OCI-M1 (cell line): ENCODE data around the gene PRKCE.

Experiments used
- DNase-seq: peaks from one replicate; lab custom pipeline; 2025; lab: John Stamatoyannopoulos, UW

The PRKCE gene

GRCh38 chr2:45964223-45964841 lies 312.9 kb downstream of the PRKCE start:
- no peak for DNase-seq

GRCh38 chr2:45964906-45965305 lies 313.4 kb downstream of the PRKCE start:
- no peak for DNase-seq

DNA sequence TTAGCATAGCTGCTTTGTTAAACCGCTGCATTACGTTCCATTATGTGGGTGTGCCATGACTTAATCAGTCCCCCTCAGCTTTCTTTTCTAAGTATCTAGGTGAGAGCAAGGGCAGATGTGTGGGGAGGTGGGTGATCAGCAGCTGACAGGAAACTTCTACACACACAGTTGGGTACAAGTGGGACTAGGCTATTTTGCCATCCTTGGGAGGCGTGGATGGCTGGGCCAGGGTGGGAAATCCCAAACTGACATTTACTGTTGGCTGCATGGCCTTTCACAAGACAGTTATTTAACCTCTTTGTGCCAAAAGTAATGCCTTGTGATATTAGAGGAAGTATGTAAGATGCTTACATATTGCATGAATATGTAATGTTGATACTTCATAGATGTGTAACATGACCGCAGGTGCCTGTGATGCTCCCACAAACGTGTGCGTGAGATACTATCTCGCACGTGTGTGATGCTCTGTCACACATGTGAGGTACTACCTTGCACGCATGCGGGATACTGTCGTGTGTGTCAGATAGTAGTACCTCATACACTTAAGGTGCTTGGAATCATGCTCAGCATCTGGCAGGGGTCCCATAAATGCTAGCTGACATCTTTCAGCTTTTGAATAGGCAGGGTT lies 314.5 kb downstream of the PRKCE start:
- DNase-seq = no peak

DNA sequence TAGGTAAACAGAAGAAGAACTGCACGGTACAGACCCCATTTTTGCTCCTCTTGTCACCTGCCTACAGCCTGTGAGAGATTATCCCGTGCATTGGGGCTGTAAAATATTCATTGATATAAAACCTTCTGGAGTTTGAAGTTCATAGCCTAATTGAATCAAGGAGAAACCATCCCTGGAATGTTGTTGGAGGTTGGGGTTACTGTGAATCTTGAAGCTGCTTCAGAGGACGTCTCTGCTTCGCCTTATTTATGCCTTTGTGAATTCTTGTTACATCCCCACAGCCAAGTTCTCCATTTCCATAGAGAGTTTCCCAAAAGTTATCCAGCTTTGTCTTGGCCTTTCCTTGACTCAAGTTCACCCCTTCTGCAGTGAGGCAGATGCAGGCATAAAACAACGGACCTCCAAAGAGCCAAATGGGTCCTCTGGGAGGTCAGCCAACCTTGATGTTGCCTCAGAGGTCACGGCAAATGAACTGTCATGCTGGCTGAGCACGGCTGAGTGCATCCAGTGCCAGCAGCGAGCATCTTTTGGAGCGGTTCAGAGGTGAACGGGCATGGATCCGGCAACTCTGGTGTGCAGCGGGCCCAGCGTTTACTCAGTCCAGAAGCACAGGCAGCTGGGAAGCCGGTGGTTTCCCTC lies 317.6 kb downstream of the PRKCE start:
- DNase-seq = no peak

DNA sequence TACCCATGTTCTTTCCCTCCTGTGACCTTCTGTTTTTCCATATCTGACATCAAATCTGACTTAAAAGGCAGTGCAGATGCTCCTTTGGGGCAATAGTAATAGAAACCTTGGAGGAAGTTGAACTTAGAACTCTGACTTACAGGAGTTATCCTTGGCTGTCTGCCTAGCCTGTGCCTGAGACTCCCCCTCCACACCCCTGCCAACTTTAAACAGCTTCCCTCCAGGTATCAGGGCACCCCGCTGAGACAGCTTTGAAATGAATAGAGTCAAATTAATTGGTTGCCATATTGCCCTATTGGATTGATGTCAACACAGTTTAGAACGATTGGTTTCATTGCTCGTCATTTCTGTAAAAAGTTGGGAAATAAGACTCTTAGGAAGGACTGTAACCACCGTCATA lies 322.0 kb downstream of the PRKCE start:
- DNase-seq = no peak

DNA sequence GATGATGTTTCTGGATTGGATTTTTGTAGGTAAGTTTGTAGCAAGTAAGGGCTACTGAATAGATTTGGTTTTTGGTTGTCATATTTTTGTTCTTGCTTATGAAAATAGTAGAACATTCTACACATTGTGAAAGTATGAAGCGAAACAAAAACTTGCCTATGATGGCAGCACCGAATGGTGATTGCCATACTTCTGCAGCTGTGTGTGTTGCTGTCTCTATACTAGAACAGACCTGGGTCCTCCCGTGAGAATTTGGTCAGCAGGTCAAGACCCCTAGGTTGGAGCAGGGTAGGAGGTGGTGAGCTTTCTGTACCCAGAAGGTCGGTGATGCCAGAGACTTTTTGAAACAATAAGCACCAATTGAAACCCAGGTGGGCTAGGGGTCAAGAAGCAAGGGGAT lies 322.6 kb downstream of the PRKCE start:
- no peak for DNase-seq

GRCh38 chr2:45974762-45975408 lies 323.4 kb downstream of the PRKCE start:
- no peak for DNase-seq

- no peak for DNase-seq
These were observed 324.5 kb downstream of the PRKCE start for GRCh38 chr2:45975752-45976517.

DNA sequence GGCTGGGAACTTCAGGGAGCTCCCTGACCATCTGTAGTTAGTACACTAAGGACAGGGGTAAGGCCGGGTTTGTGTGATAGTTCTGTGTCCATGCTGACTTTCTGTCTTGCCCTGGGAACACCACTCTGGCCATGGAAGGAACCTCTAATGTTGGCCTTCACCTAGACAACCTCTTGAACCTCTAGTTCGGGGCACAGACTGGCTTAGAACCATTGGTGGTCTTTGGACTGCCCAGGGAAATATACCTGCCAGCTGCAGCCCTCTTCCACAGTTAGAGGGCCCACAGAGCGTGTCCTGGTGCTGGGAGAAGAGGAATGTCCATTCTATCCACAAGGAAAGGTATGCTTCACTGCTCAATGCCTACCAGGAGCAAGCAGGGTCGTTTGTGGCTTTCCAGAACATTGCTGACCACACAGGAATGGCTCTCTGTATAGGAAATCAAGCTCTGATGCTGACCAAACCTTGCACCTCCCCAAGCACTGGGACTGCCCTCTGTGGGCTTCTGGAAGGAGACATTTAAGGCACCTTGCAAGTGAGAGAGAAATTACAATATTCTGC lies 326.9 kb downstream of the PRKCE start:
- DNase-seq = no peak

- DNase-seq = no peak
These were observed 327.6 kb downstream of the PRKCE start for GRCh38 chr2:45979065-45979464.

- DNase-seq = no peak
These were observed 328.8 kb downstream of the PRKCE start for GRCh38 chr2:45980161-45980865.

GRCh38 chr2:45981384-45981930 lies 330.0 kb downstream of the PRKCE start:
- DNase-seq = no peak

GRCh38 chr2:45982096-45982495 lies 330.6 kb downstream of the PRKCE start:
- DNase-seq = no peak

GRCh38 chr2:45983213-45983612 lies 331.7 kb downstream of the PRKCE start:
- no peak for DNase-seq

DNA sequence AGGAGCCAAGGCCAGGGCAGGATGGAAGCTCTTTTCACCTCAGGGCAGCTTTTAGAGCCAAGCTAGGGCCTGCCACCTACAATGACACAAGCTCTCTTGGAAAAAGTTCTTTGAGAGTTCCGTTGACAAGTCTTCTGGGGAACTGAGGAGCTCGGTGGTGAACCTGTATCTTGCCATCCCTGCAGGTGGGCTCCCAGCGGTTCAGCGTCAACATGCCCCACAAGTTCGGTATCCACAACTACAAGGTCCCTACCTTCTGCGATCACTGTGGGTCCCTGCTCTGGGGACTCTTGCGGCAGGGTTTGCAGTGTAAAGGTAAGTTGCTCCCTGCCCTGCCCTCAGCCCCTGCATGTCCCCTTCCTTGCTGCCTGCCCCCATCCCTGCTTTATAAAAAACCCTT lies 332.9 kb downstream of the PRKCE start:
- DNase-seq = no peak

DNA sequence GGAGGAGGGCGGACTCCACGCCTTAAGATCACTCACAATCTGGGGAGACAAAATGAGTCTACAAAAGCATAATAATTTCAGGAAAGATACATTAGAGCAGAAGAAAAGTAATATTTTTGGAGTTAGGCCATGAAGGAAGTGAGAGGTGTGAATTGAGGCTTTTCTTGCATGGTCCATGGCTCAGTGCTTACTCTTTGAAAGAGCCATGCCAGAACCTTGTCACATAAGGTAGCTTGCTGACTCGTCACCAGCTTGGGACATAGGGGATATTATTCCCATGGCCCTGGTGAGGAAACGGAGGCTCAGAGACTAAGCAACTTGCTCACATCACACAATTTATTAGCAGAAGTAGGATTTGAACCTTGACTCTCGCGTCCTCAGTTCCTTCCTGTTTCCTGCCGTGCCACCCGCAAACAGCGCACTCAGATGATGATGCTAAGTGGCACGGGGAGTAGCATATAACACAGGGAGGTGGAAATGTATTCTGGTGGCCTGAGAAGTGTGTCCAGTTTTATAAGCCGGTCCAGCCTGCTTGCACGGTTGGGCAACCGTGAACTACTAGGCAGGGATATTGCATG lies 333.5 kb downstream of the PRKCE start:
- no peak for DNase-seq

GRCh38 chr2:45986509-45986908 lies 335.0 kb downstream of the PRKCE start:
- no peak for DNase-seq

GRCh38 chr2:45987856-45988255 lies 336.4 kb downstream of the PRKCE start:
- no peak for DNase-seq

GRCh38 chr2:45988879-45989278 lies 337.4 kb downstream of the PRKCE start:
- no peak for DNase-seq

DNA sequence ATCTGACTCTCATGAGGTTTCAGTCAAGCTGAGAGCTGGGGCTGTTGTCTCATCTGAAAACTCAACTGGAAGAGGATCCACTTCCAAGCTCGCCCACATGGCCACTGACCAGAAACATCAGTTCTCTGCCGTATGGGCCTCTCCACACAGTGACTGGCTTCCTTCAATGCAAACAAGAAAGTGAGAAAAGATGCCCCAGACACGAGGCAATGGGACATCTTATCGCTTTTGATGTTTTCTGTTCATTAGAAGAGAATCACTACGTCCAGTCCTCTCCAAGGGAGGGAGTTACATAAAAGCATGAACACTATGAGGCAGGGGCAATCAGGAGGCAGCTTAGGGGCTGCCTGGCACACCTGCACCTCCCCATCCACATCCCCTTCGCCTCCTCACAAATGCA lies 338.7 kb downstream of the PRKCE start:
- DNase-seq = no peak
